H1 (cell line): ENCODE results near the gene CHCHD1. TPM values are rescaled to one million over a fixed set of nuclear protein-coding genes. Genes with fewer than 3 reads are reported as not detected.

Source experiments
- BACH1 ChIP-seq: IDR thresholded peaks from 2 replicates; pipeline ENCODE4 v1.6.1; 2012; ENCODE audit warnings: low read length, improper control_type of control experiment
- CHD2 ChIP-seq: IDR thresholded peaks from 2 replicates; pipeline ENCODE4 v1.6.1; 2012; ENCODE audit warnings: low read length, improper control_type of control experiment
- CTBP2 ChIP-seq: IDR thresholded peaks from 2 replicates; pipeline ENCODE4 v1.7.0; 2011; ENCODE audit warnings: borderline replicate concordance, mild to moderate bottlenecking, moderate library complexity, mixed read lengths, low read length; ENCODE audit not compliant: insufficient read depth, insufficient read length
- E2F6 ChIP-seq: IDR thresholded peaks from 2 replicates; pipeline ENCODE4 v1.6.1; 2012; ENCODE audit warnings: inconsistent platforms
- HDAC2 ChIP-seq, 2 experiments: fragments of 300-600 bp in 1 of 2; sonication (generic) in 1 of 2; IDR thresholded peaks; 2 replicates each; pipeline ENCODE4 v1.6.1; 2011 to 2012; ENCODE audit warnings: low read depth in 2 of 2, low read length in 2 of 2, mild to moderate bottlenecking in 2 of 2, moderate library complexity in 2 of 2, borderline replicate concordance in 1 of 2, inconsistent platforms in 1 of 2
- KDM1A ChIP-seq: fragments of 200-600, 300-600 bp; sonication (generic); IDR thresholded peaks from 2 replicates; pipeline ENCODE4 v1.7.1; 2016; ENCODE audit warnings: mild to moderate bottlenecking, low read length, borderline replicate concordance
- SIN3A ChIP-seq, 2 experiments: IDR thresholded peaks in 1 of 2; conservative IDR thresholded peaks in 1 of 2; 2 replicates each; pipeline ENCODE4 v1.6.1; 2011 to 2012; ENCODE audit warnings: low read length in 2 of 2, improper control_type of control experiment in 1 of 2, low read depth in 1 of 2, mild to moderate bottlenecking in 1 of 2
- SIRT6 ChIP-seq: IDR thresholded peaks from one replicate; pipeline ENCODE4 v1.7.1; 2012; ENCODE audit warnings: low read length, inconsistent platforms
- SIX5 ChIP-seq: IDR thresholded peaks from 2 replicates; pipeline ENCODE4 v1.6.1; 2011; ENCODE audit warnings: mild to moderate bottlenecking, low read depth, low read length
- TAF7 ChIP-seq: optimal IDR thresholded peaks from 2 replicates; pipeline ENCODE3; 2011; ENCODE audit warnings: low read depth, mild to moderate bottlenecking, inconsistent platforms, low read length, moderate library complexity, borderline replicate concordance
- TBP ChIP-seq: IDR thresholded peaks from 2 replicates; pipeline ENCODE4 v1.6.1; 2011; ENCODE audit warnings: low read depth, low read length, improper control_type of control experiment
- TEAD4 ChIP-seq: IDR thresholded peaks from 2 replicates; pipeline ENCODE4 v1.6.1; 2012; ENCODE audit warnings: low read depth, low read length, inconsistent platforms, mixed read lengths
- USF2 ChIP-seq: IDR thresholded peaks from 2 replicates; pipeline ENCODE4 v1.6.1; 2011; ENCODE audit warnings: low read length, improper control_type of control experiment
- ZNF274 ChIP-seq: IDR thresholded peaks from 2 replicates; pipeline ENCODE4 v1.7.0; 2012; ENCODE audit warnings: low read length, borderline replicate concordance; ENCODE audit errors: extremely low read depth
- polyA plus RNA-seq, 7 experiments: library from polyadenylated mRNA; depleted of rRNA in 3 of 7; stranded (reverse) in 5 of 7; unstranded in 2 of 7; fragments of >200 nt in 5 of 7; fragments of 200-250 nt in 2 of 7; gene quantifications; 1 replicate in 5 of 7; 2 replicates in 1 of 7; 4 replicates in 1 of 7; pipeline versions ENCODE4 v1.2.1 to v1.2.3, GENCODE V29; 2011 to 2013; ENCODE audit warnings: missing spikeins in 2 of 7, mixed read lengths in 2 of 7
- total RNA-seq: library from RNA; stranded (reverse); fragmentation: NEBNext Ultra II Directional; extraction: Animal tissue kit (Norgen Biotek cat#: 25700); gene quantifications from 2 replicates; pipeline ENCODE4 v1.2.1, GENCODE V29; 2021

The CHCHD1 gene
- total and polyA plus RNA-seq, 2 of the 8 experiments (the other 6 are each of a cell fraction or from before 2014, with no cell fraction given), result 44.9 to 58.1 TPM

GRCh38 chr10:73743327-73743904 is 38.4 kb upstream of the CHCHD1 start (continued):
- TF ChIP-seq HDAC2 (IDR thresholded peaks at IDR 0.05; ENCODE audit: borderline replicate concordance in 1 of 2, low read depth in 2 of 2, low read length in 2 of 2) (no peak), TAF7 (no peak), TEAD4 (no peak), ZNF274 (no peak), KDM1A (no peak), BACH1 (no peak), SIN3A (conservative IDR thresholded peaks at IDR 0.05 in 1 of 2, IDR thresholded peaks at IDR 0.05 in 1 of 2; ENCODE audit: low read depth in 1 of 2, low read length in 2 of 2) (no peak), TBP (no peak), E2F6 (no peak), USF2 (no peak), SIX5 (no peak), CTBP2 (no peak), SIRT6 (no peak), CHD2 (no peak)
